Ishikawa (cell line): ENCODE data around the gene NRXN3.

ENCODE experiments used
- FOXM1 ChIP-seq: IDR thresholded peaks from 2 replicates; pipeline ENCODE4 v1.6.1; 2012; ENCODE audit warnings: low read depth, borderline replicate concordance
- RAD21 ChIP-seq: IDR thresholded peaks from 2 replicates; pipeline ENCODE4 v1.6.1; 2012; ENCODE audit warnings: low read depth
- ZBTB7A ChIP-seq: IDR thresholded peaks from 2 replicates; pipeline ENCODE4 v1.6.1; 2012; ENCODE audit warnings: low read depth
- TF ChIP-seq, protein P1 (sequence below): IDR thresholded peaks from 2 replicates; pipeline ENCODE4 v1.6.1; 2012; ENCODE audit warnings: low read depth, mild to moderate bottlenecking
- TF ChIP-seq, protein P2 (sequence below): IDR thresholded peaks from 2 replicates; pipeline ENCODE4 v1.6.1; 2012

DNA sequence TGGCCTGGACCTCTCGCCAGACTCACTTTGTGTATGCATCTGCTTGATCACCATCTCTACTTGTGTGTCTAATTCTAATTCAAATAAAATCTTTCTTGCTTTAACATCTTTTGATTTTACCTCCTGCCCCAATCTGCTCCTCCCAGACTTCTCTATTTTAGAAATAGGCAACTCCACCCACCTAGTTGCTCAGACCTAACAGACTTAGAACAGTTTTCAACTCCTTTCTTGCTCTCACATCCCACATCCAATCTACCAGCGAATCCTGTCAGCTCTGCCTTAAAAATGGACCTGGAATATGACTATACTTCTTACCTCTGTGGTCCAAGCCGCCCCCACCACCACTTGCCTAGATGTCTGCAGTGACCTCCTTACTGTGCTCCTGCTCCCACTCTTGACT is 18.7 kb downstream of the NRXN3 start:
- no peak for TF ChIP-seq FOXM1
- TF ChIP-seq, protein P1, sequence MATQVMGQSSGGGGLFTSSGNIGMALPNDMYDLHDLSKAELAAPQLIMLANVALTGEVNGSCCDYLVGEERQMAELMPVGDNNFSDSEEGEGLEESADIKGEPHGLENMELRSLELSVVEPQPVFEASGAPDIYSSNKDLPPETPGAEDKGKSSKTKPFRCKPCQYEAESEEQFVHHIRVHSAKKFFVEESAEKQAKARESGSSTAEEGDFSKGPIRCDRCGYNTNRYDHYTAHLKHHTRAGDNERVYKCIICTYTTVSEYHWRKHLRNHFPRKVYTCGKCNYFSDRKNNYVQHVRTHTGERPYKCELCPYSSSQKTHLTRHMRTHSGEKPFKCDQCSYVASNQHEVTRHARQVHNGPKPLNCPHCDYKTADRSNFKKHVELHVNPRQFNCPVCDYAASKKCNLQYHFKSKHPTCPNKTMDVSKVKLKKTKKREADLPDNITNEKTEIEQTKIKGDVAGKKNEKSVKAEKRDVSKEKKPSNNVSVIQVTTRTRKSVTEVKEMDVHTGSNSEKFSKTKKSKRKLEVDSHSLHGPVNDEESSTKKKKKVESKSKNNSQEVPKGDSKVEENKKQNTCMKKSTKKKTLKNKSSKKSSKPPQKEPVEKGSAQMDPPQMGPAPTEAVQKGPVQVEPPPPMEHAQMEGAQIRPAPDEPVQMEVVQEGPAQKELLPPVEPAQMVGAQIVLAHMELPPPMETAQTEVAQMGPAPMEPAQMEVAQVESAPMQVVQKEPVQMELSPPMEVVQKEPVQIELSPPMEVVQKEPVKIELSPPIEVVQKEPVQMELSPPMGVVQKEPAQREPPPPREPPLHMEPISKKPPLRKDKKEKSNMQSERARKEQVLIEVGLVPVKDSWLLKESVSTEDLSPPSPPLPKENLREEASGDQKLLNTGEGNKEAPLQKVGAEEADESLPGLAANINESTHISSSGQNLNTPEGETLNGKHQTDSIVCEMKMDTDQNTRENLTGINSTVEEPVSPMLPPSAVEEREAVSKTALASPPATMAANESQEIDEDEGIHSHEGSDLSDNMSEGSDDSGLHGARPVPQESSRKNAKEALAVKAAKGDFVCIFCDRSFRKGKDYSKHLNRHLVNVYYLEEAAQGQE = no peak
- TF ChIP-seq, protein P2, sequence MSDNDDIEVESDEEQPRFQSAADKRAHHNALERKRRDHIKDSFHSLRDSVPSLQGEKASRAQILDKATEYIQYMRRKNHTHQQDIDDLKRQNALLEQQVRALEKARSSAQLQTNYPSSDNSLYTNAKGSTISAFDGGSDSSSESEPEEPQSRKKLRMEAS = no peak
- no peak for TF ChIP-seq RAD21
- TF ChIP-seq ZBTB7A = no peak
